HG03039 (cell line): ENCODE results near the gene BFAR.
"Not testable (repeated sequence)": the region's sequence is repeated elsewhere in the genome, so short reads cannot be mapped to it uniquely, and the experiment has no call there.

Source experiments
- ATAC-seq: cut with Tn5 transposase; IDR thresholded peaks from one replicate; pipeline ENCODE4 v1.9.1; 2021; ENCODE audit warnings: mild to moderate bottlenecking, moderate library complexity; ENCODE audit not compliant: unreplicated experiment

The BFAR gene

GRCh38 chr16:14635395-14636165, 2.8 kb downstream of the BFAR start:
- ATAC-seq, result no peak

GRCh38 chr16:14636179-14636950, 3.6 kb downstream of the BFAR start:
- ATAC-seq, result not testable (repeated sequence)

GRCh38 chr16:14636951-14637240, 4.1 kb downstream of the BFAR start:
- not testable (repeated sequence) for ATAC-seq

- ATAC-seq, result no peak
Measured at GRCh38 chr16:14640538-14640937, 7.8 kb downstream of the BFAR start.

- ATAC-seq, result no peak
Measured at GRCh38 chr16:14641206-14641605, 8.5 kb downstream of the BFAR start.

- ATAC-seq, result no peak
Measured at GRCh38 chr16:14641926-14642325, 9.2 kb downstream of the BFAR start.

- no peak for ATAC-seq
Measured at GRCh38 chr16:14649816-14650215, 17.1 kb downstream of the BFAR start.

- no peak for ATAC-seq
Measured at GRCh38 chr16:14650629-14651028, 17.9 kb downstream of the BFAR start.

- no peak for ATAC-seq
Measured at GRCh38 chr16:14652726-14653125, 20.0 kb downstream of the BFAR start.

GRCh38 chr16:14658063-14658462, 25.3 kb downstream of the BFAR start:
- ATAC-seq, result peak; percentile 82

GRCh38 chr16:14667347-14668266, 34.9 kb downstream of the BFAR start:
- no peak for ATAC-seq

GRCh38 chr16:14668556-14669223, 35.9 kb downstream of the BFAR start:
- no peak for ATAC-seq

- ATAC-seq, result no peak
Measured at GRCh38 chr16:14669776-14670175, 37.0 kb downstream of the BFAR start.

GRCh38 chr16:14672403-14672971, 39.7 kb downstream of the BFAR start:
- no peak for ATAC-seq

GRCh38 chr16:14676633-14677032, 43.9 kb downstream of the BFAR start:
- no peak for ATAC-seq

GRCh38 chr16:14677627-14678026, 44.9 kb downstream of the BFAR start:
- no peak for ATAC-seq

- ATAC-seq, result no peak
Measured at GRCh38 chr16:14678748-14679497, 46.2 kb downstream of the BFAR start.

- not testable (repeated sequence) for ATAC-seq
Measured at GRCh38 chr16:14680396-14680795, 47.6 kb downstream of the BFAR start.

GRCh38 chr16:14681115-14681514, 48.4 kb downstream of the BFAR start:
- ATAC-seq, result no peak

GRCh38 chr16:14682121-14682520, 49.4 kb downstream of the BFAR start:
- ATAC-seq, result no peak
